Measurements from ENCODE around the gene ADCYAP1. TPM values are rescaled to one million over a fixed set of nuclear protein-coding genes. Genes with fewer than 3 reads are reported as not detected.
"Not testable (repeated sequence)": the region's sequence is repeated elsewhere in the genome, so short reads cannot be mapped to it uniquely, and the experiment has no call there.

Gene ADCYAP1
- 1 to 10 TPM in 1 of 3 donors, under 1 TPM in 2; 0.17 to 3.4 (median 0.41) TPM for total RNA-seq
- long read RNA-seq, donor 1, partial matches to known transcripts: 0 of 4 reads
- long read RNA-seq, donor 1, other reads (novel, unspliced or antisense): 0 of 4 reads
- long read RNA-seq, donor 2: 0 reads

DNA sequence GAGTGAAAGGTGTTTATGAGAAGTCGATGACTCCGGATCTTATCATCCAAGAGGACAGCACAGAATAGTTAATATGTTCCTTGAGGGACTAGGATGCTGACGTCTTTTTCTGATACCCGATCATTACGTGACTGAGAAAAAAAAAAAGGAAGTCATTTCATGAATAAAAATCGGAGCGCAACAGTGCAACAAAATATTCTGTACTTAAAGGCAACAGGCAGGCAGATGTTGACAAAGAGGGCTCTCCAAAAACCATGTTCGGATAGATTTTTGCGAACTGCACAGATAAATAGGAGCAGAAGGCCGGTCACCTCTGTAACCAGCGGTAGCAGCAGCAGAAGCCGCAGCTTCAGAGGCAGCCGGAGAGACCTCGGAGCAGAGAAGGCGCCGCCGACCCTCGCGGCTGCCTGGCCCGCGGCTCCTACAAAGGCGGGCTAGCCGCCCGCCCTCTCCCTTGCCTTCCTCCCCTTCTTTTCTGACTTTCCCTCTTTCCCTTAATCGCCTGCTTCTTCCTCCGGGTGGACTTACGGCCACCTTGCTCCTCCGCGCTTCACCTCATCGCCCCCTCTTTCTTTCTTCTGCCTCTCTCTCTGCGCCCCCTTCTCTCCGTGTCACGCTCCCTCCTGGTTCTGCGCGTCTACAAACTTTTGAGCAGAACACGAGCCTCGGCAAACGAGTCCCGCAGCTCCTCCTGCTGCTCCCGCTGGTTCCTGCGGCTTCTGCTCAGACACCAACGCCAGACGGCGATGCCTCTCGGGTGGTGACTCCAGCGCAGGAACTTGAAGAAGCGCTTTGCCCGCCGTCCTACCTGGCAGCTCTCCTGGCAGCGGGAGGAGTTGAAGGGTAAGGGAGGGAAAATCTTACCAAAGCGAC lies at the start of gene ADCYAP1:
Gene ADCYAP1, plus strand, starts transcription at position 654 of the 873 bp plus-strand sequence. CDS start 516 bp downstream, outside the sequence.
- intact Hi-C loops (cut with DNase I, micrococcal nuclease): no loop called here
- H3K4me3 ChIP-seq: no peak within 1 kb of the TSS

DNA sequence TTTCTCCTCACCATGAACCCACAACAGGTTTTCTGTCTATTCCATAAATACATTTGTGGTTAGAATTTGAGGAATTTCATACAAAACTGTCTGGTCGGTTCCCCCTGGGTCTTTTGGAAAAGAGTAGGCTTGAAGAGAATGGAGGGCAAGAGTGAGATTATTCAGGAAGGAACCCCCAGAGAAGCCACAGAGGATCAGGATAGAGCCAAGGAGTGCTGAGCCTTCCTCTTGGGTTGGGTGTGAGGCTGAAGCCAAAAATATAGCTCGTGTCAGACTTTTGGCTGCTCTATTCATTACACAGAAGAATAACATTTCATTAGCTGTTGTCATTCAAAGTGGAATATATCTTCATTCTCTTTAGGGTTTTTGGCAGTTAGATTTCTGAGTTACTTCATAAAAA lies 46.7 kb upstream of the ADCYAP1 start:
- intact Hi-C loops (cut with DNase I, micrococcal nuclease): no loop called here
- Histone ChIP-seq H3K36me3 (ENCODE audit: low read depth) (no peaks in the 10 kb centered on the region), H3K4me1 (ENCODE audit: low read depth) (no peaks in the 10 kb centered on the region), H3K4me3 (no peak overlapping the region), H3K9me3 (no peaks in the 10 kb centered on the region)
- DNase-seq: no peak
- TF ChIP-seq CTCF (IDR thresholded peaks at IDR 0.05): no peak
- ATAC-seq: no peak

More for the DNA sequence above, at the start of gene ADCYAP1:
- TF ChIP-seq CTCF (IDR thresholded peaks at IDR 0.05): no peak
- Histone ChIP-seq H3K4me1 (ENCODE audit: low read depth) (peaks cover 12% of the 10 kb centered on the region), H3K9me3 (no peaks in the 10 kb centered on the region), H3K36me3 (ENCODE audit: low read depth) (no peaks in the 10 kb centered on the region)
- ATAC-seq: no peak
- no peak for DNase-seq

- TF ChIP-seq CTCF (IDR thresholded peaks at IDR 0.05): peak; percentile 89
- DNase-seq (peak; percentile 54 to 65 (median 57)), ATAC-seq (peak; percentile 84)
- H3K4me3 ChIP-seq: no peak overlapping the region
- no peaks in the 10 kb centered on the region for H3K4me1 ChIP-seq (ENCODE audit: low read depth)
- no peaks in the 10 kb centered on the region for H3K36me3 ChIP-seq (ENCODE audit: low read depth)
- no peaks in the 10 kb centered on the region for H3K9me3 ChIP-seq
- intact Hi-C loops (cut with DNase I, micrococcal nuclease): loop anchor here in 1 of 2 donors (5.0 kb wide), 1 partner anchor 92 kb away; no protein-coding TSS in a partner anchor
Measured at GRCh38 chr18:864872-865273, 39.8 kb upstream of the ADCYAP1 start.

- Histone ChIP-seq H3K36me3 (ENCODE audit: low read depth) (no peaks in the 10 kb centered on the region), H3K9me3 (no peaks in the 10 kb centered on the region), H3K4me1 (ENCODE audit: low read depth) (no peaks in the 10 kb centered on the region), H3K4me3 (no peak overlapping the region)
- ATAC-seq: no peak
- intact Hi-C loops (cut with DNase I, micrococcal nuclease): no loop called here
- no peak for TF ChIP-seq CTCF (IDR thresholded peaks at IDR 0.05)
- no peak for DNase-seq
Measured at GRCh38 chr18:867257-867656, 37.4 kb upstream of the ADCYAP1 start.

- H3K36me3 ChIP-seq (ENCODE audit: low read depth); H3K4me1 ChIP-seq (ENCODE audit: low read depth); intact Hi-C loops (cut with DNase I, micrococcal nuclease); H3K4me3 ChIP-seq; ATAC-seq; DNase-seq; H3K9me3 ChIP-seq: not testable (repeated sequence)
Measured at GRCh38 chr18:873426-873825, 31.2 kb upstream of the ADCYAP1 start.

DNA sequence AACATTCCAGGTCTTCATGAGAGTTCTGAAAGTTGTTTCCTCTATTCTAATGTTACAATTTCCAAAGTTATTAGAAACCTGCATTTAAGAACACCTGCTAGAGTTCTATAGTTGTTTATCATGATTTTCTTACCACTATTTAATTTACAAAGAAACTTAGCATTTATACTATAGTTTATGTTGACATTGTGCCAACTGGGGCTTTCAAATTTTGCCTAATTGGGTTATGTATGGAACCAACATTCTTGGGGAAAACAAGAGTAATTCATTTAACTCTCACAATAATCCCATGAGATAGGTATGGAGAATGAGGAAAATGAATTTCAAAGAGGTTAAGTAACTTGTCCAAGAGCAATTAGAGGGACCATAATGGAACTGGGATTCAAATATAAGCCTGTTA lies 28.8 kb upstream of the ADCYAP1 start:
- Histone ChIP-seq H3K4me1 (ENCODE audit: low read depth) (no peaks in the 10 kb centered on the region), H3K4me3 (no peak overlapping the region), H3K9me3 (no peaks in the 10 kb centered on the region), H3K36me3 (ENCODE audit: low read depth) (no peaks in the 10 kb centered on the region)
- no peak for ATAC-seq
- no peak for DNase-seq
- intact Hi-C loops (cut with DNase I, micrococcal nuclease): no loop called here
- TF ChIP-seq CTCF (IDR thresholded peaks at IDR 0.05): no peak
